HepG2 (cell line): ENCODE data around the gene GTSF1L. TPM values are rescaled to one million over a fixed set of nuclear protein-coding genes. Genes with fewer than 3 reads are reported as not detected.

Experiments
- ATAC-seq: fragments of 200-7000 bp; cut with Tn5 transposase; 3 replicates; pipeline ENCODE4 v1.9.1; 2020; ENCODE audit warnings: mild to moderate bottlenecking, moderate library complexity
- BruUV-seq: library from RNA; stranded (reverse); fragments of 400-500 nt; replicated peaks from 2 replicates; lab custom pipeline; 2021; lab: Mats Ljungman, UMichigan
- CTCF ChIA-PET: fragments of 300-600 bp; formaldehyde crosslinking; extraction: SDS; loops from one replicate; lab custom pipeline; 2021; ENCODE audit warnings: low total read pairs, inconsistent platforms, low intra/inter-chr PET ratio; lab: Yijun Ruan, JAX
- POLR2A ChIA-PET: fragments of 350-600 bp; sonication (Branson Sonifier 250); formaldehyde crosslinking; loops from one replicate; lab custom pipeline; 2020; ENCODE audit warnings: antibody characterized with exemption, inconsistent platforms; lab: Yijun Ruan, JAX
- DNase-seq: peaks from one replicate; pipeline ENCODE4 v3.0.0-alpha.2; 2015; ENCODE audit warnings: low spot score
- FAIRE-seq: peaks from 3 replicates; lab custom pipeline; 2011; peaks lifted over from hg19 to GRCh38; lab: Jason Lieb, UNC
- H2AFZ ChIP-seq: one replicate; pipeline ENCODE4 v1.6.1; 2011; ENCODE audit warnings: low read length, inconsistent platforms
- H3K27ac ChIP-seq: fragments of 300-600 bp; 3 replicates; pipeline ENCODE4 v1.8.0; 2011; ENCODE audit warnings: mixed run types, mild to moderate bottlenecking, mixed read lengths, low read length, inconsistent platforms; ENCODE audit not compliant: insufficient read depth; ENCODE audit errors: extremely low read length
- H3K27me3 ChIP-seq, 2 experiments: fragments of 200-600 bp in 1 of 2; 2 replicates in 1 of 2; 3 replicates in 1 of 2; pipeline versions ENCODE4 v1.6.0 to v1.8.0; 2011; ENCODE audit warnings: low read length in 2 of 2, mild to moderate bottlenecking in 2 of 2, moderate library complexity in 2 of 2, inconsistent platforms in 1 of 2; ENCODE audit not compliant: insufficient read depth in 2 of 2, control insufficient read depth in 1 of 2
- H3K36me3 ChIP-seq, 2 experiments: fragments of 200-600 bp in 1 of 2; replicated peaks in 1 of 2; 2 replicates in 1 of 2; 3 replicates in 1 of 2; pipeline versions ENCODE4 v1.5.1 to v1.8.0; 2011; ENCODE audit warnings: low read length in 2 of 2, inconsistent platforms in 1 of 2; ENCODE audit not compliant: insufficient read depth in 2 of 2, control insufficient read depth in 1 of 2
- H3K4me1 ChIP-seq: 2 replicates; pipeline ENCODE4 v1.5.1; 2012; ENCODE audit warnings: low read length, inconsistent platforms; ENCODE audit not compliant: insufficient read depth
- H3K4me2 ChIP-seq: 2 replicates; pipeline ENCODE4 v1.6.0; 2011; ENCODE audit warnings: low read depth, low read length, inconsistent platforms
- H3K4me3 ChIP-seq, 3 experiments: fragments of 200-600 bp in 1 of 3; sonication (generic), shearing (Covaris generic) in 1 of 3; replicated peaks in 1 of 3; 2 replicates each; pipeline ENCODE4 v1.5.1; 2011 to 2016; ENCODE audit warnings: low read length in 3 of 3, inconsistent platforms in 2 of 3, low read depth in 2 of 3, mild to moderate bottlenecking in 2 of 3, control low read depth in 1 of 3, mixed read lengths in 1 of 3; ENCODE audit not compliant: insufficient read depth in 1 of 3
- H3K79me2 ChIP-seq: one replicate; pipeline ENCODE4 v1.6.1; 2011; ENCODE audit warnings: low read length, inconsistent platforms; ENCODE audit not compliant: insufficient read depth
- H3K9ac ChIP-seq: 2 replicates; pipeline ENCODE4 v1.6.0; 2011; ENCODE audit warnings: mild to moderate bottlenecking, low read depth, low read length, inconsistent platforms; ENCODE audit not compliant: insufficient read depth
- H3K9me3 ChIP-seq: 2 replicates; pipeline ENCODE4 v1.5.1; 2012; ENCODE audit warnings: mild to moderate bottlenecking, low read length
- H4K20me1 ChIP-seq: 2 replicates; pipeline ENCODE4 v1.6.0; 2011; ENCODE audit warnings: inconsistent platforms, mild to moderate bottlenecking, low read length, moderate library complexity; ENCODE audit not compliant: insufficient read depth
- AKAP8 ChIP-seq: sonication (generic); formaldehyde crosslinking; IDR thresholded peaks from 2 replicates; pipeline ENCODE4 v1.5.1; 2020; ENCODE audit warnings: mild to moderate bottlenecking, missing genetic modification reagents
- CCDC6 ChIP-seq: sonication (generic); formaldehyde crosslinking; IDR thresholded peaks from 2 replicates; pipeline ENCODE4 v1.8.1; 2022; ENCODE audit warnings: mild to moderate bottlenecking, missing genetic modification reagents, moderate library complexity
- MAFG ChIP-seq: sonication (generic); formaldehyde crosslinking; IDR thresholded peaks from 2 replicates; pipeline ENCODE4 v1.5.1; 2020; ENCODE audit warnings: mild to moderate bottlenecking, missing genetic modification reagents
- TOPORS ChIP-seq: sonication (generic); formaldehyde crosslinking; IDR thresholded peaks from 2 replicates; pipeline ENCODE4 v1.8.0; 2023; ENCODE audit warnings: mild to moderate bottlenecking, missing genetic modification reagents
- ZMYM3 ChIP-seq: sonication (generic); formaldehyde crosslinking; IDR thresholded peaks from 2 replicates; pipeline ENCODE4 v1.5.1; 2020; ENCODE audit warnings: mild to moderate bottlenecking, missing genetic modification reagents
- ZNF589 ChIP-seq: sonication (generic); formaldehyde crosslinking; conservative IDR thresholded peaks from 2 replicates; pipeline ENCODE4 v1.8.0; 2022; ENCODE audit warnings: mild to moderate bottlenecking, moderate library complexity, missing genetic modification reagents
- whole genome bisulfite sequencing: methylation state at CpG from one replicate; pipeline ENCODE4 v1.1.6; 2017; ENCODE audit warnings: low lambda C conversion rate; 5-methylcytosine and 5-hydroxymethylcytosine counted together
- in situ Hi-C: cut with HindIII; loops from 2 replicates; pipeline ENCODE4 v1.10.0; 2017; ENCODE audit warnings: low pct_unique_long_range_greater_than_20kb; ENCODE audit not compliant: extremely low pct_ligation_motif_present
- intact Hi-C: fragments of 100-400 bp; cut with micrococcal nuclease; formaldehyde crosslinking; loops from one replicate; pipeline ENCODE4 v1.10.0; 2022; ENCODE audit not compliant: unreplicated experiment
- polyA plus RNA-seq, 8 experiments: library from polyadenylated mRNA; depleted of rRNA in 3 of 8; stranded (reverse) in 7 of 8; unstranded in 1 of 8; fragments of >200 nt; fragmentation: Illumina TruSeq in 4 of 8; extraction: Trizol in 4 of 8; gene quantifications; 2 replicates each; pipeline versions ENCODE4 v1.2.1 to v1.2.3, GENCODE V29; 2011 to 2016; ENCODE audit warnings: low read depth in 4 of 8, missing spikeins in 1 of 8, mixed read lengths in 1 of 8; ENCODE audit not compliant: insufficient read depth in 1 of 8
- total RNA-seq, 5 experiments: library from RNA; depleted of rRNA; stranded (reverse); fragments of >200 nt; fragmentation: Illumina TruSeq; extraction: Trizol; gene quantifications; 2 replicates each; pipeline ENCODE4 v1.2.3, GENCODE V29; 2016; ENCODE audit warnings: low read depth in 1 of 5
- TF ChIP-seq, protein P1 (sequence below): sonication (generic); formaldehyde crosslinking; IDR thresholded peaks from 2 replicates; pipeline ENCODE4 v1.5.0; 2020; ENCODE audit warnings: mild to moderate bottlenecking, missing genetic modification reagents, borderline replicate concordance
- TF ChIP-seq, protein P2 (sequence below), 2 experiments: fragments of 450-650 bp in 1 of 2; sonication (generic) in 1 of 2; formaldehyde crosslinking in 1 of 2; IDR thresholded peaks; 2 replicates each; pipeline versions ENCODE4 v1.6.1 to v1.8.0; 2016 to 2022; ENCODE audit warnings: antibody characterized with exemption in 1 of 2, mild to moderate bottlenecking in 1 of 2, missing genetic modification reagents in 1 of 2
- TF ChIP-seq, protein P3 (sequence below): sonication (generic); formaldehyde crosslinking; IDR thresholded peaks from 2 replicates; pipeline ENCODE4 v1.4.0; 2020; ENCODE audit warnings: missing genetic modification reagents, low read depth, mild to moderate bottlenecking, borderline replicate concordance

The GTSF1L gene
- total and polyA plus RNA-seq, 2 of the 13 experiments (the other 11 are each of a cell fraction or from before 2014, with no cell fraction given) = not detected

DNA sequence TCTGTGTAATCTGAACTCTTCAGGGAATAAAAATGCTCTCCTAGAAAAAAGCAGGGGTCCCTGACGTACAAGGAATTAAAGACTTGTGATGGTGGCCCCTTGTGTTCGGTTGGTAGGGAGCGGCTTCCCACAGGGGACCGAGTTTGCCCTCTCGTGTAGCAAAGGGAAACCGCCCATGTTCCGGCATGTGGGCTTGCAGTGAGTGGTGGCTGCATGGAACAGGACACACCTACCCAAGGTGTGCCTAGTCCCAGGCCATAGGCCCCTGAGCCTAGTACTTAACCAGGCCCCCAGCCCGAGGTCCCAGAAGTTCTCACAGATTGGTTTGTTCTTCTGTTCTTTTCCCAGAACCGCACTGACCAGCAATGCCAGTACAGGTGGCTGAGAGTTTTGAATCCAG is 44.4 kb downstream of the GTSF1L start:
- peaks cover under 1% of the 10 kb centered on the region; the same call in 1 of the 2 replicates for H3K4me1 ChIP-seq
- in situ Hi-C loops (no loop called here), intact Hi-C loops (no loop called here)
- H3K36me3 ChIP-seq = peaks cover 9 to 42% of the 10 kb centered on the region in 2 experiments; a peak in 4 of 5 replicates
- no peak for TF ChIP-seq AKAP8 (CRISPR knock-in tag)
- no peak for TF ChIP-seq CCDC6 (CRISPR knock-in tag)
- no peak for TF ChIP-seq ZMYM3 (CRISPR knock-in tag)
- TF ChIP-seq, protein P1, sequence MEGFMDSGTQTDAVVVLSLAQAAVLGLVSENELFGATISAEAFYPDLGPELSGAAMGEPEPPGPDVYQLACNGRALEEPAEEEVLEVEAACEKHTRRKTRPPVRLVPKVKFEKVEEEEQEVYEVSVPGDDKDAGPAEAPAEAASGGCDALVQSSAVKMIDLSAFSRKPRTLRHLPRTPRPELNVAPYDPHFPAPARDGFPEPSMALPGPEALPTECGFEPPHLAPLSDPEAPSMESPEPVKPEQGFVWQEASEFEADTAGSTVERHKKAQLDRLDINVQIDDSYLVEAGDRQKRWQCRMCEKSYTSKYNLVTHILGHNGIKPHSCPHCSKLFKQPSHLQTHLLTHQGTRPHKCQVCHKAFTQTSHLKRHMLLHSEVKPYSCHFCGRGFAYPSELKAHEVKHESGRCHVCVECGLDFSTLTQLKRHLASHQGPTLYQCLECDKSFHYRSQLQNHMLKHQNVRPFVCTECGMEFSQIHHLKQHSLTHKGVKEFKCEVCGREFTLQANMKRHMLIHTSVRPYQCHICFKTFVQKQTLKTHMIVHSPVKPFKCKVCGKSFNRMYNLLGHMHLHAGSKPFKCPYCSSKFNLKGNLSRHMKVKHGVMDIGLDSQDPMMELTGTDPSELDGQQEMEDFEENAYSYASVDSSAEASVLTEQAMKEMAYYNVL = no peak
- TF ChIP-seq, protein P2, sequence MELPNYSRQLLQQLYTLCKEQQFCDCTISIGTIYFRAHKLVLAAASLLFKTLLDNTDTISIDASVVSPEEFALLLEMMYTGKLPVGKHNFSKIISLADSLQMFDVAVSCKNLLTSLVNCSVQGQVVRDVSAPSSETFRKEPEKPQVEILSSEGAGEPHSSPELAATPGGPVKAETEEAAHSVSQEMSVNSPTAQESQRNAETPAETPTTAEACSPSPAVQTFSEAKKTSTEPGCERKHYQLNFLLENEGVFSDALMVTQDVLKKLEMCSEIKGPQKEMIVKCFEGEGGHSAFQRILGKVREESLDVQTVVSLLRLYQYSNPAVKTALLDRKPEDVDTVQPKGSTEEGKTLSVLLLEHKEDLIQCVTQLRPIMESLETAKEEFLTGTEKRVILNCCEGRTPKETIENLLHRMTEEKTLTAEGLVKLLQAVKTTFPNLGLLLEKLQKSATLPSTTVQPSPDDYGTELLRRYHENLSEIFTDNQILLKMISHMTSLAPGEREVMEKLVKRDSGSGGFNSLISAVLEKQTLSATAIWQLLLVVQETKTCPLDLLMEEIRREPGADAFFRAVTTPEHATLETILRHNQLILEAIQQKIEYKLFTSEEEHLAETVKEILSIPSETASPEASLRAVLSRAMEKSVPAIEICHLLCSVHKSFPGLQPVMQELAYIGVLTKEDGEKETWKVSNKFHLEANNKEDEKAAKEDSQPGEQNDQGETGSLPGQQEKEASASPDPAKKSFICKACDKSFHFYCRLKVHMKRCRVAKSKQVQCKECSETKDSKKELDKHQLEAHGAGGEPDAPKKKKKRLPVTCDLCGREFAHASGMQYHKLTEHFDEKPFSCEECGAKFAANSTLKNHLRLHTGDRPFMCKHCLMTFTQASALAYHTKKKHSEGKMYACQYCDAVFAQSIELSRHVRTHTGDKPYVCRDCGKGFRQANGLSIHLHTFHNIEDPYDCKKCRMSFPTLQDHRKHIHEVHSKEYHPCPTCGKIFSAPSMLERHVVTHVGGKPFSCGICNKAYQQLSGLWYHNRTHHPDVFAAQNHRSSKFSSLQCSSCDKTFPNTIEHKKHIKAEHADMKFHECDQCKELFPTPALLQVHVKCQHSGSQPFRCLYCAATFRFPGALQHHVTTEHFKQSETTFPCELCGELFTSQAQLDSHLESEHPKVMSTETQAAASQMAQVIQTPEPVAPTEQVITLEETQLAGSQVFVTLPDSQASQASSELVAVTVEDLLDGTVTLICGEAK (IDR thresholded peaks at IDR 0.05) = no peak
- TF ChIP-seq, protein P2 (CRISPR knock-in tag; IDR thresholded peaks at IDR 0.05) = no peak
- TF ChIP-seq TOPORS (CRISPR knock-in tag) = no peak
- no peak for TF ChIP-seq MAFG (CRISPR knock-in tag)
- TF ChIP-seq, protein P3, sequence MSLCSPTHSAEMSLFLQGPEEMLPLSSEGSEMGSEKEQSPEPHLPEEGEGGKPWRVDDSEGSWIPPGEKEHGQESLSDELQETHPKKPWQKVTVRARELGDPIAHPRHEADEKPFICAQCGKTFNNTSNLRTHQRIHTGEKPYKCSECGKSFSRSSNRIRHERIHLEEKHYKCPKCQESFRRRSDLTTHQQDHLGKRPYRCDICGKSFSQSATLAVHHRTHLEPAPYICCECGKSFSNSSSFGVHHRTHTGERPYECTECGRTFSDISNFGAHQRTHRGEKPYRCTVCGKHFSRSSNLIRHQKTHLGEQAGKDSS (CRISPR knock-in tag) = no peak
- no peak for TF ChIP-seq ZNF589 (CRISPR knock-in tag)
- POLR2A ChIA-PET = no interaction called here
- H2AFZ ChIP-seq = no peak overlapping the region
- no peak overlapping the region for H3K4me3 ChIP-seq
- H3K79me2 ChIP-seq = no peaks in the 10 kb centered on the region
- DNase-seq (no peak), ATAC-seq (no peak), FAIRE-seq (no peak)
- 98% methylated on average over 9 of the region's 9 CpGs for WGBS
- no peaks in the 10 kb centered on the region for H4K20me1 ChIP-seq
- H3K27ac ChIP-seq = no peak overlapping the region
- no peaks in the 10 kb centered on the region for H3K27me3 ChIP-seq
- H3K9me3 ChIP-seq = no peaks in the 10 kb centered on the region
- H3K9ac ChIP-seq = no peak overlapping the region
- BruUV-seq = no TSS peak
- CTCF ChIA-PET = no interaction called here
- H3K4me2 ChIP-seq = no peak overlapping the region
